ENCODE results near the gene ZDHHC8.

DNA sequence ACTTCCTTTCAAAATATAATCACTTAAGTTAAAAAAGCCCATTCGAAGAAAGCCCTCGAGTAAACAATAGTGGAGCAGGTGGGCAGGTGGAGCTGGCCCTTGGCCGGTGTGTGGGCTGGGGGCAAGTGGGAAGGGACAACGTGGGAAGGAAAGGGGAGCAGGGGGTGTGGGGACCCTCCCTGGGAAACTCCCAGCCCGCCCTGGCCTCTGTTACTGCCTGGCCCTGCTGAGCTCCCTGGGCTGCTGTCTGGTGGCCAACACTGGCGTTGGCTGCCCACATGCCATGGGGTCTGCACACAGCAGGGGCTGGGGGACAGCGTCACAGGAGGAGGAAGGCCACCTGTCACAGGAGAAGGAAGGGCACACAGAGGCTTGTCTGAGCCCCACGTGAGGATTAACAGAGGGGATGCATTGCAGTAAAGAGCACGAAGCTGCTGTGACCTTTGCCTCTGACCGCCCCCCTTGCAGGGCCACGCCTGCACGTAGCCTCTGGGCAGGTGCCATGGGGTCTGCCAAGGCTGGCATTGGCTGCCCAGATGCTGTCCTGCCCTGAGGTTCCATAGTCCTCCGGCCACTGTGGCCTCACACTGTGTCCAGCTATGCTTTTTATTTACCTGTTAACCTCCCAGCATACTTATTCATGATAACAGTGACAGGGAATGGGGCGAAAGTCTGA lies 55.4 kb downstream of the ZDHHC8 start:
- TF ChIP-seq, protein P1, sequence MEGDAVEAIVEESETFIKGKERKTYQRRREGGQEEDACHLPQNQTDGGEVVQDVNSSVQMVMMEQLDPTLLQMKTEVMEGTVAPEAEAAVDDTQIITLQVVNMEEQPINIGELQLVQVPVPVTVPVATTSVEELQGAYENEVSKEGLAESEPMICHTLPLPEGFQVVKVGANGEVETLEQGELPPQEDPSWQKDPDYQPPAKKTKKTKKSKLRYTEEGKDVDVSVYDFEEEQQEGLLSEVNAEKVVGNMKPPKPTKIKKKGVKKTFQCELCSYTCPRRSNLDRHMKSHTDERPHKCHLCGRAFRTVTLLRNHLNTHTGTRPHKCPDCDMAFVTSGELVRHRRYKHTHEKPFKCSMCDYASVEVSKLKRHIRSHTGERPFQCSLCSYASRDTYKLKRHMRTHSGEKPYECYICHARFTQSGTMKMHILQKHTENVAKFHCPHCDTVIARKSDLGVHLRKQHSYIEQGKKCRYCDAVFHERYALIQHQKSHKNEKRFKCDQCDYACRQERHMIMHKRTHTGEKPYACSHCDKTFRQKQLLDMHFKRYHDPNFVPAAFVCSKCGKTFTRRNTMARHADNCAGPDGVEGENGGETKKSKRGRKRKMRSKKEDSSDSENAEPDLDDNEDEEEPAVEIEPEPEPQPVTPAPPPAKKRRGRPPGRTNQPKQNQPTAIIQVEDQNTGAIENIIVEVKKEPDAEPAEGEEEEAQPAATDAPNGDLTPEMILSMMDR (IDR thresholded peaks at IDR 0.05; ENCODE audit: extremely low read depth in 1 of 2, insufficient read depth in 1 of 2, low read depth in 1 of 2, low read length in 2 of 2), result no peak
- TF ChIP-seq POLR2A (IDR thresholded peaks at IDR 0.05; ENCODE audit: low read depth, low read length) (no peak), POLR2AphosphoS5 (IDR thresholded peaks at IDR 0.05; ENCODE audit: insufficient read depth, low read depth, low read length) (no peak), EZH2 (IDR thresholded peaks at IDR 0.05; ENCODE audit: borderline replicate concordance, low read depth, low read length, severe bottlenecking) (no peak), MAX (IDR thresholded peaks at IDR 0.05; ENCODE audit: insufficient read depth, insufficient read length) (no peak), MYC (IDR thresholded peaks at IDR 0.05; ENCODE audit: low read depth, low read length) (no peak)
